Measurements from ENCODE around the gene ATG2A. TPM values are rescaled to one million over a fixed set of nuclear protein-coding genes. Genes with fewer than 3 reads are reported as not detected.

ATG2A gene
- total and polyA plus RNA-seq, 2 donors (not counting 3 experiments of a cell fraction or from before 2014, with no cell fraction given), result 13.4 to 24.3 TPM

GRCh38 chr11:64936539-64936938 lies 19.5 kb upstream of the ATG2A start:
- no peaks in the 10 kb centered on the region for H3K27me3 ChIP-seq (ENCODE audit: control insufficient read depth in 2 of 2, insufficient read depth in 2 of 2, low read length in 2 of 2)
- no peaks in the 10 kb centered on the region for H4K20me1 ChIP-seq (replicated peaks; ENCODE audit: control insufficient read depth, extremely low read depth, insufficient read depth, low read length)
- no peak overlapping the region for H3K4me3 ChIP-seq (replicated peaks in 1 of 3; ENCODE audit: insufficient read depth in 1 of 3, low read depth in 1 of 3, low read length in 3 of 3)
- H3K79me2 ChIP-seq (ENCODE audit: control insufficient read depth, insufficient read depth, low read length), result no peaks in the 10 kb centered on the region
- POLR2A ChIA-PET, result no interaction called here
- no peak overlapping the region for H2AFZ ChIP-seq (ENCODE audit: low read depth, low read length)
- TF ChIP-seq FOS (IDR thresholded peaks at IDR 0.05; ENCODE audit: borderline replicate concordance, insufficient read depth, low read length) (no peak), POLR2A (IDR thresholded peaks at IDR 0.05; ENCODE audit: low read depth, low read length) (no peak), EZH2 (IDR thresholded peaks at IDR 0.05; ENCODE audit: borderline replicate concordance, low read depth, low read length, severe bottlenecking) (no peak), GATA2 (IDR thresholded peaks at IDR 0.05; ENCODE audit: insufficient read depth, insufficient read length, low read depth, low read length) (no peak), POLR2AphosphoS5 (IDR thresholded peaks at IDR 0.05; ENCODE audit: insufficient read depth, low read depth, low read length) (no peak), MYC (IDR thresholded peaks at IDR 0.05; ENCODE audit: low read depth, low read length) (no peak), JUN (IDR thresholded peaks at IDR 0.05; ENCODE audit: borderline replicate concordance, insufficient read depth, insufficient read length, low read depth) (no peak), MAX (IDR thresholded peaks at IDR 0.05; ENCODE audit: insufficient read depth, insufficient read length) (no peak), CTCF (IDR thresholded peaks at IDR 0.05; ENCODE audit: extremely low read depth in 1 of 2, insufficient read depth in 1 of 2, low read depth in 1 of 2, low read length in 2 of 2) (no peak)
- H3K27ac ChIP-seq (ENCODE audit: insufficient read depth, low read depth, low read length), result no peak overlapping the region
- no peak overlapping the region for H3K4me2 ChIP-seq (ENCODE audit: insufficient read depth, low read length)
- H3K4me1 ChIP-seq (ENCODE audit: control insufficient read depth, extremely low read depth, insufficient read depth, low read length), result no peaks in the 10 kb centered on the region
- intact Hi-C loops (cut with micrococcal nuclease), result no loop called here
- DNase-seq (ENCODE audit: low read depth, low spot score) (no peak), FAIRE-seq (peak; percentile 24)
- no TSS peak for BruUV-seq (replicated peaks)
- dilution Hi-C loops (cut with MboI; ENCODE audit: extremely low pct_ligation_motif_present, low sequenced_read_pairs), result no loop called here
- no peaks in the 10 kb centered on the region for H3K9me1 ChIP-seq (replicated peaks; ENCODE audit: control insufficient read depth, extremely low read depth, insufficient read depth, low read length)
- no peaks in the 10 kb centered on the region for H3K9me3 ChIP-seq (replicated peaks; ENCODE audit: control insufficient read depth, insufficient read depth, low read length)
- CTCF ChIA-PET, result interaction anchor here (0.8 to 2.5 kb wide), 4 partner anchors 27 to 78 kb away, joined by 3 to 14 read pairs (median 4); partner anchors contain the start of genes ARL2 and BATF2
- H3K9ac ChIP-seq (replicated peaks; ENCODE audit: extremely low read depth, insufficient read depth, low read length), result no peak overlapping the region
- peaks cover 0 to 16% of the 10 kb centered on the region in 2 experiments for H3K36me3 ChIP-seq (ENCODE audit: control insufficient read depth in 2 of 2, extremely low read depth in 1 of 2, insufficient read depth in 2 of 2, low read length in 2 of 2)
